Measurements from ENCODE around the gene EXOC3. TPM values are rescaled to one million over a fixed set of nuclear protein-coding genes. Genes with fewer than 3 reads are reported as not detected.

Gene EXOC3
- total and polyA plus RNA-seq, 2 of the 8 experiments (the other 6 are each of a cell fraction or from before 2014, with no cell fraction given): 14.4 to 30.0 TPM

DNA sequence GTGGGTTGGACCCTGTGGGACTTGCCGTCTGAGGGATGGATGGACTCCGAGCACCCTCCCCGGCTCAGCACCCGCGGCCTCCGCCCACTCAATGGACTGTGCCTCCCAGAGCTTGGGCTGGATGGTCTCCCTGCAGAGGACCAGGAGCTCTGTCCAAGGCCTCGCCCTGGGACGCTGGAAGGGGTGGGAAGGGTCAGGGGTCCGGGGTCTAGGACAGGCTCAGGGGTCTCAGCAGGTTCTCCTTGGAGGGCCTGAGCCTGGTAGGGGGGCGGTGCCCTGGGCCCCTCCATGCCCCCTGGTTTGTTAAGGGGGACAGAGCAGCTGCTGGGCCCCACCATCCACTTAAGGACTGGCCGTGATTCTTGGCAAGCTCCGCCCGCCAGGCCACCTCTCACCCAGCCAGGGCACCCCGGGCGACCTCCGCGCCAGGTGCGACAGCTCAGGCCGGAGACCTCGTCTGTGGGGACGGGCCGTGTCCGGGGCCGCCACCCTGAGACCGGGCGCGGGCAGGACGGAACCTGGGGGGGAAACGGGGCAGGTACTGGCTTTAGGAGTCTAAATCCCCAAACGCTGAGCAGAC, 29.2 kb downstream of the EXOC3 start:
- Histone ChIP-seq H4K91ac (replicated peaks; ENCODE audit: insufficient read length, low read length) (peak overlapping the region; percentile 54), H3K79me1 (ENCODE audit: low read depth, low read length) (no peaks in the 10 kb centered on the region; the same call in 1 of the 2 replicates), H3K23me2 (ENCODE audit: low read depth, low read length) (peaks cover 15% of the 10 kb centered on the region; the same call in 1 of the 2 replicates), H4K8ac (ENCODE audit: extremely low read depth, insufficient read depth, low read length) (peak overlapping the region; percentile 96), H2BK5ac (ENCODE audit: low read depth, low read length) (no peak overlapping the region), H2BK20ac (ENCODE audit: low read length) (no peak overlapping the region), H3K14ac (ENCODE audit: insufficient read length) (no peak overlapping the region), H2BK120ac (replicated peaks; ENCODE audit: low read depth, low read length) (no peak overlapping the region), H4K20me1 (replicated peaks in 1 of 2; ENCODE audit: control insufficient read depth in 1 of 2, insufficient read depth in 2 of 2, low read length in 2 of 2) (peaks cover 4 to 22% of the 10 kb centered on the region in 2 experiments), H3K9ac (replicated peaks in 1 of 4; ENCODE audit: extremely low read depth in 1 of 4, low read depth in 3 of 4, low read length in 3 of 4) (peak overlapping the region in 3 of 4 experiments; percentile 35 to 56 (median 51); a peak in 4 of 7 replicates), H3K18ac (ENCODE audit: extremely low read depth, low read length) (peak overlapping the region; percentile 60; the same call in 1 of the 2 replicates), H2AFZ (ENCODE audit: low read length) (no peak overlapping the region), H3K36me3 (ENCODE audit: control insufficient read depth in 2 of 4, insufficient read depth in 4 of 4, low read length in 3 of 4) (0 out of 8 replicates have a peak, but pooled peaks cover 0 to 2% (median 0%) of the 10 kb centered on the region in 4 experiments), H3K79me2 (ENCODE audit: control insufficient read depth in 1 of 2, insufficient read depth in 2 of 2, low read length in 2 of 2) (no peaks in the 10 kb centered on the region), H2BK12ac (ENCODE audit: low read depth, low read length) (no peak overlapping the region), H3K27ac (ENCODE audit: low read depth, low read length) (no peak overlapping the region), H3K9me3 (ENCODE audit: insufficient read depth in 2 of 2, low read depth in 1 of 2, low read length in 1 of 2) (no peaks in the 10 kb centered on the region), H3K56ac (replicated peaks; ENCODE audit: insufficient read length, low read depth, low read length) (peak overlapping the region; percentile 59), H3K4me3 (ENCODE audit: extremely low read depth in 1 of 4, insufficient read depth in 2 of 4, low read depth in 3 of 4, low read length in 4 of 4) (peak overlapping the region; percentile 44 to 67 (median 48)), H3K4ac (replicated peaks; ENCODE audit: insufficient read length, low read depth, low read length) (no peak overlapping the region), H2BK15ac (ENCODE audit: low read length) (no peak overlapping the region), H3K4me2 (ENCODE audit: insufficient read depth in 1 of 2, low read depth in 2 of 2, low read length in 2 of 2) (peak overlapping the region; percentile 44 to 81), H3K23ac (ENCODE audit: insufficient read length) (no peak overlapping the region), H3K27me3 (replicated peaks in 1 of 4; ENCODE audit: control insufficient read depth in 3 of 4, extremely low read depth in 1 of 4, insufficient read depth in 3 of 4, low read length in 3 of 4) (peaks cover 13 to 35% (median 28%) of the 10 kb centered on the region in 4 experiments), H2AK5ac (ENCODE audit: low read depth, low read length) (no peak overlapping the region), H3K4me1 (replicated peaks in 1 of 4; ENCODE audit: control insufficient read depth in 3 of 4, insufficient read depth in 4 of 4, low read length in 3 of 4) (peaks cover 0 to 11% (median 6%) of the 10 kb centered on the region in 4 experiments; a peak in 4 of 7 replicates), H4K5ac (ENCODE audit: insufficient read length, low read depth, low read length) (peak overlapping the region; percentile 86)
- POLR2A ChIA-PET (ENCODE audit: partially characterized antibody): interaction anchor here (0.6 to 2.0 kb wide), 7 partner anchors 12 to 378 kb away, joined by 3 to 6 read pairs (median 4); partner anchors contain the start of gene ZDHHC11
- FAIRE-seq: no peak
- no peak for TF ChIP-seq EGR1 (IDR thresholded peaks at IDR 0.05; ENCODE audit: borderline replicate concordance, low read depth, low read length)
- no peak for TF ChIP-seq SIX5 (IDR thresholded peaks at IDR 0.05; ENCODE audit: low read depth, low read length)
- no peak for TF ChIP-seq CBX5 (IDR thresholded peaks at IDR 0.05; ENCODE audit: low read depth, low read length)
- no peak for TF ChIP-seq TAF1 (IDR thresholded peaks at IDR 0.05; ENCODE audit: low read depth, low read length)
- TF ChIP-seq RFX5 (IDR thresholded peaks at IDR 0.05; ENCODE audit: borderline replicate concordance, low read depth, low read length): no peak
- no peak for TF ChIP-seq SRF (IDR thresholded peaks at IDR 0.05; ENCODE audit: low read depth, low read length)
- DNase-seq (ENCODE audit: low read depth in 1 of 2, low spot score in 2 of 2): peak in 1 of 2 experiments; percentile 48
- 27% methylated on average over 26 of the region's 30 CpGs; no CpG with 5 or more reads in 1 of the 2 experiments for WGBS, 2 experiments (ENCODE audit: extremely low coverage in 1 of 2, insufficient coverage in 1 of 2, insufficient read length in 1 of 2, insufficient replicate concordance in 2 of 2, low coverage in 1 of 2, low lambda C conversion rate in 2 of 2, missing lambda C conversion rate in 1 of 2)
- CTCF ChIA-PET (ENCODE audit: partially characterized antibody): interaction anchor here (1.0 to 1.4 kb wide), 3 partner anchors 26 to 100 kb away, joined by 3 to 5 read pairs (median 3); no protein-coding TSS in a partner anchor
